Endothelial cell (in vitro differentiated cells): ENCODE measurements around the gene TMEM135. TPM values are rescaled to one million over a fixed set of nuclear protein-coding genes. Genes with fewer than 3 reads are reported as not detected.
"Not testable (repeated sequence)": the region's sequence is repeated elsewhere in the genome, so short reads cannot be mapped to it uniquely, and the experiment has no call there.

Experiments used
- DNase-seq: peaks from one replicate; pipeline ENCODE4 v3.0.0; 2021; ENCODE audit warnings: low spot score
- H3K27ac Mint-ChIP-seq: one replicate; pipeline ENCODE4 v1.8.0; 2021; ENCODE audit warnings: mixed read lengths, inconsistent platforms; ENCODE audit not compliant: unreplicated experiment
- H3K27me3 Mint-ChIP-seq: one replicate; pipeline ENCODE4 v1.8.0; 2021; ENCODE audit warnings: mild to moderate bottlenecking, moderate library complexity, mixed read lengths, inconsistent platforms; ENCODE audit not compliant: unreplicated experiment
- H3K36me3 Mint-ChIP-seq: one replicate; pipeline ENCODE4 v1.8.0; 2021; ENCODE audit warnings: mild to moderate bottlenecking, low read depth, mixed read lengths, inconsistent platforms; ENCODE audit not compliant: unreplicated experiment
- H3K4me1 Mint-ChIP-seq: one replicate; pipeline ENCODE4 v1.8.0; 2021; ENCODE audit warnings: mild to moderate bottlenecking, mixed read lengths, inconsistent platforms; ENCODE audit not compliant: unreplicated experiment
- H3K4me3 Mint-ChIP-seq: one replicate; pipeline ENCODE4 v1.8.0; 2021; ENCODE audit warnings: mild to moderate bottlenecking, mixed read lengths, inconsistent platforms; ENCODE audit not compliant: unreplicated experiment
- H3K9me3 Mint-ChIP-seq: one replicate; pipeline ENCODE4 v1.8.0; 2021; ENCODE audit warnings: mixed read lengths, inconsistent platforms; ENCODE audit not compliant: unreplicated experiment
- total RNA-seq: library from RNA; stranded (reverse); fragmentation: NEBNext Ultra II Directional; extraction: Animal tissue kit (Norgen Biotek cat#: 25700); gene quantifications from one replicate; pipeline ENCODE4 v1.2.1, GENCODE V29; 2021; ENCODE audit not compliant: unreplicated experiment
- TF ChIP-seq, protein P1 (sequence below): fragments of 200-600 bp; sonication (generic); IDR thresholded peaks from one replicate; pipeline ENCODE4 v1.5.0; 2021; ENCODE audit warnings: antibody characterized with exemption; ENCODE audit not compliant: unreplicated experiment

The TMEM135 gene
- total RNA-seq, 1 donor from 2014 or later: 49.7 TPM

DNA sequence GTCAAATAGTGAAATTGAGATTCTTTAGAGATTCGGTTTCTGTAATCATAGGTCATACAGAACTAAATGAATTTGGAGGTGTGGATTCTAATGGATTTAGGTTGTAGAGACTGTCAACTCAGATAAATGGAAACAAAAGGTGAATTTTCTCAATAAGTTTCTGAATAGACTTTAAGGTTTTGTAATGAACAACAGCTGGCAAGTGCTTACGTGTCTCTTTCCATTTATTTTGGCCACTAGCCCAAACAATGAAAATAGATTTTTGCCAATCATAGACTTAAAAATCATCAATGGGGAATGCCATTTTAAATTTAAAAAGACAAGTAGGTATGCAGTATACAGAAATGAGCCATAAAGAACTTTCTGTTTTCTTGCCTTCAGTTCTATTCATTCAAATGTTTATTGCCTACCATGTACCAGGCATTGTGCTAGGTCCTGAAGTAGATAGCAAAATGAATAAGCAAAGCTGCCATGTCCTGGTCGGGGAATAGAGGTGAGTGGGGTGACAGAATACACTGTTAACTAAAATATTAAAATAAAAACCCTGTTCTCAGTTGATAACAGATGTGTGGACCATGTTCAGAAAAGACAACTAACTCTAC, 16.9 kb upstream of the TMEM135 start:
- DNase-seq: no peak
- no peak overlapping the region for H3K4me3 Mint-ChIP-seq
- TF ChIP-seq, protein P1, sequence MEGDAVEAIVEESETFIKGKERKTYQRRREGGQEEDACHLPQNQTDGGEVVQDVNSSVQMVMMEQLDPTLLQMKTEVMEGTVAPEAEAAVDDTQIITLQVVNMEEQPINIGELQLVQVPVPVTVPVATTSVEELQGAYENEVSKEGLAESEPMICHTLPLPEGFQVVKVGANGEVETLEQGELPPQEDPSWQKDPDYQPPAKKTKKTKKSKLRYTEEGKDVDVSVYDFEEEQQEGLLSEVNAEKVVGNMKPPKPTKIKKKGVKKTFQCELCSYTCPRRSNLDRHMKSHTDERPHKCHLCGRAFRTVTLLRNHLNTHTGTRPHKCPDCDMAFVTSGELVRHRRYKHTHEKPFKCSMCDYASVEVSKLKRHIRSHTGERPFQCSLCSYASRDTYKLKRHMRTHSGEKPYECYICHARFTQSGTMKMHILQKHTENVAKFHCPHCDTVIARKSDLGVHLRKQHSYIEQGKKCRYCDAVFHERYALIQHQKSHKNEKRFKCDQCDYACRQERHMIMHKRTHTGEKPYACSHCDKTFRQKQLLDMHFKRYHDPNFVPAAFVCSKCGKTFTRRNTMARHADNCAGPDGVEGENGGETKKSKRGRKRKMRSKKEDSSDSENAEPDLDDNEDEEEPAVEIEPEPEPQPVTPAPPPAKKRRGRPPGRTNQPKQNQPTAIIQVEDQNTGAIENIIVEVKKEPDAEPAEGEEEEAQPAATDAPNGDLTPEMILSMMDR: no peak
- no peaks in the 10 kb centered on the region for H3K27me3 Mint-ChIP-seq
- no peaks in the 10 kb centered on the region for H3K36me3 Mint-ChIP-seq
- peak overlapping the region; percentile 96 for H3K27ac Mint-ChIP-seq
- H3K4me1 Mint-ChIP-seq: peaks cover 41% of the 10 kb centered on the region
- H3K9me3 Mint-ChIP-seq: no peaks in the 10 kb centered on the region

DNA sequence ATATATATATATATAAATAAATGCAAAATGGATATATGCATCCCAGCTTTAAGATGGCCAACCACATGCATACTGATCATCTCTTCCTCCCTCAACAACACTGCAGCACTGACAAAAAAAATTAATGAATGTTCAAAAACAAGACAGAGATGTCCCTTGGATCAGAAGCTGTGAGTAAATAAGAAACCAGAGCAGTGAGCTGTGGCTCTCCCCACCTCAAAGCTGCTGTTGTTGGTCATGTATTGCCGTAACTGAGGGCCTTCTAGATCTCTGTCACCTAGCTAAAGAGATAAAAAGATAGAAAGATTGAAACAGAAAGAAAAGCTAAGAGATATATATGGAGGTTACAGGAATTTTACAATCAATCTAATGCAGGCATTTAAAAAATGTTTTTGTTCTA, 15.5 kb upstream of the TMEM135 start:
- no peaks in the 10 kb centered on the region for H3K36me3 Mint-ChIP-seq
- H3K27me3 Mint-ChIP-seq: no peaks in the 10 kb centered on the region
- TF ChIP-seq, protein P1: no peak
- no peak overlapping the region for H3K4me3 Mint-ChIP-seq
- no peak for DNase-seq
- H3K4me1 Mint-ChIP-seq: peaks cover 30% of the 10 kb centered on the region
- no peaks in the 10 kb centered on the region for H3K9me3 Mint-ChIP-seq
- no peak overlapping the region for H3K27ac Mint-ChIP-seq

DNA sequence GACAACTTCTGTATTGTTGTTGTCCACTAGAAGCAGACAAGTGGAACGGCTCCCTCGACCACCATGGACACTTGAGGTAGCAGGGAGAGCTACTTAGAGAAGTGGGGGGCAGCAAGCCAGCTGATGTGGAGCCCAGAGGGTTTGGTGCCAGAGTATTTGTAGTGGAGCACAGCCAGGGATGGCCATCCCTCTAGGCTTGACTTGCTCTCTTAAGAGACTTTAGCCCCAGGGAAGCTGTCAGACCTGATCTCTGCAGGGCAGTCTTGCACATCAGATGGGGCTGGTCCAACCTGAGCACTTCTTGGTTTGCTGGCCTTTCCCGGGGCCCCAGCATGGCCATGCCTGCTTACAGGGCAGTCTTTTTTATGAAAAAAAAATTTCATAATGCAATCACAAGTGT, 15.0 kb upstream of the TMEM135 start:
- no peaks in the 10 kb centered on the region for H3K9me3 Mint-ChIP-seq

GRCh38 chr11:87026415-87026814, 11.3 kb upstream of the TMEM135 start:
- H3K27ac Mint-ChIP-seq, H3K36me3 Mint-ChIP-seq, H3K9me3 Mint-ChIP-seq, DNase-seq, H3K27me3 Mint-ChIP-seq, H3K4me3 Mint-ChIP-seq, H3K4me1 Mint-ChIP-seq: not testable (repeated sequence)

More for the DNA sequence above, 15.0 kb upstream of the TMEM135 start:
- no peaks in the 10 kb centered on the region for H3K36me3 Mint-ChIP-seq
- no peak for DNase-seq
- H3K4me3 Mint-ChIP-seq: no peak overlapping the region
- no peak overlapping the region for H3K27ac Mint-ChIP-seq
- H3K4me1 Mint-ChIP-seq: peaks cover 30% of the 10 kb centered on the region
- TF ChIP-seq, protein P1: no peak
- H3K27me3 Mint-ChIP-seq: no peaks in the 10 kb centered on the region

GRCh38 chr11:87030458-87031054, 7.2 kb upstream of the TMEM135 start:
- Mint-ChIP-seq H3K27me3 (no peaks in the 10 kb centered on the region), H3K4me3 (no peak overlapping the region), H3K36me3 (no peaks in the 10 kb centered on the region), H3K27ac (no peak overlapping the region), H3K9me3 (no peaks in the 10 kb centered on the region), H3K4me1 (peaks cover 5% of the 10 kb centered on the region)
- TF ChIP-seq, protein P1: no peak
- DNase-seq: no peak
